ENCODE measurements around the gene PUM1.

The PUM1 gene

DNA sequence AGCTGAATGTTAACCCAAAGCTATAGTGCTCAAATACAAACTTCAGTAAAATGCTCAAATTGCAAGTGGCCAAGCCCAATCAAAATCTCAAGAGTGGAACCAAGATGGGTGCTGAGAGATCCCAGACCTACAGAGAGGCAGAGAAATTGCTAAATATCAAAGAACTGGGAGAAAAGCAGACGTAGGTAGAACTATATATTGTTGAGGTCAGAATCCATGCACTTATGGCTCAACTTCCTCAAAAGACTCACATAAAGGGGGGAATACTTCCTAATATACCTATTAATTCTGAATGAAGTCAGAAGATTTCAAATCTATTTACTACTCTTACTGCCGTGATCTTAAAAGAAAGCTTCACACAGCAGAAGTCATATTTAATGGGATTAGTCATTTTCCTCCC, 65.2 kb downstream of the PUM1 start:
- H3K36me3 ChIP-seq (ENCODE audit: control insufficient read depth, low read length): peaks cover 85% of the 10 kb centered on the region
- peaks cover 2% of the 10 kb centered on the region for H3F3A ChIP-seq (ENCODE audit: control insufficient read depth, insufficient read depth)
- no peaks in the 10 kb centered on the region for H3K4me1 ChIP-seq (ENCODE audit: control insufficient read depth, low read length)
- no peak overlapping the region for H3K27ac ChIP-seq (ENCODE audit: low read depth, low read length)
- H3K9me2 ChIP-seq (replicated peaks; ENCODE audit: control insufficient read depth, low read length): no peaks in the 10 kb centered on the region
- H3K4me3 ChIP-seq (ENCODE audit: low read length): no peak overlapping the region
- H3K79me2 ChIP-seq (ENCODE audit: control insufficient read depth, low read length): peaks cover 90% of the 10 kb centered on the region
- H3K27me3 ChIP-seq (ENCODE audit: control insufficient read depth, low read length): no peaks in the 10 kb centered on the region
- H4K20me1 ChIP-seq (ENCODE audit: control insufficient read depth, insufficient read depth, low read depth, low read length): peaks cover 19% of the 10 kb centered on the region; the same call in 1 of the 2 replicates
- H3K4me2 ChIP-seq (ENCODE audit: low read length): no peak overlapping the region
- H3K9me3 ChIP-seq (ENCODE audit: control insufficient read depth, insufficient read depth, low read length): no peaks in the 10 kb centered on the region
- TF ChIP-seq EZH2phosphoT487 (IDR thresholded peaks at IDR 0.05; ENCODE audit: borderline replicate concordance, low read length) (no peak), CTCF (IDR thresholded peaks at IDR 0.05; ENCODE audit: low read depth, low read length, poor library complexity, severe bottlenecking) (no peak)

DNA sequence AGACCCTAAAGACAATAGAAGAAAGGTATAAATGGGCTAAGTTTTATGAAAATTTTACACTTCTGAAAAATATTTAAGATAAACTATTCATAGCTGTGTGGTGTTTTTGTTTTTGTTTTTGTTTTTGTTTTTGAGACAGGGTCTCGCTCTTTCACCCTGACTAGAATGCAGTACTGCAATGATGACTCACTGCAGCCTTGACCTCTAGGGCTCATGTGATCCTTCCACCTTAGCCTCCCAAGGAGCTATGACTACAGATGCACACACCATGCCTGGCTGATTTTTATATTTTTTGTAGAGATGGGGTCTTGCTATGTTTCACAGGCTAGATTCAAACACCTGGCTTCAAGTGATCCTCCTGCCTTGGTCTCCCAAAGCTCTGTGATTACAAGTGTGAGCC, 66.6 kb downstream of the PUM1 start:
- H3K27me3 ChIP-seq (ENCODE audit: control insufficient read depth, low read length): no peaks in the 10 kb centered on the region
- H3K9me2 ChIP-seq (replicated peaks; ENCODE audit: control insufficient read depth, low read length): no peaks in the 10 kb centered on the region
- 0 out of 2 replicates have a peak, but pooled peaks cover 14% of the 10 kb centered on the region for H4K20me1 ChIP-seq (ENCODE audit: control insufficient read depth, insufficient read depth, low read depth, low read length)
- no peak overlapping the region for H3K27ac ChIP-seq (ENCODE audit: low read depth, low read length)
- no peak for TF ChIP-seq CTCF (IDR thresholded peaks at IDR 0.05; ENCODE audit: low read depth, low read length, poor library complexity, severe bottlenecking)
- TF ChIP-seq EZH2phosphoT487 (IDR thresholded peaks at IDR 0.05; ENCODE audit: borderline replicate concordance, low read length): no peak
- H3K79me2 ChIP-seq (ENCODE audit: control insufficient read depth, low read length): peaks cover 90% of the 10 kb centered on the region
- H3K4me2 ChIP-seq (ENCODE audit: low read length): no peak overlapping the region
- H3F3A ChIP-seq (ENCODE audit: control insufficient read depth, insufficient read depth): no peaks in the 10 kb centered on the region
- H3K36me3 ChIP-seq (ENCODE audit: control insufficient read depth, low read length): peaks cover 84% of the 10 kb centered on the region
- no peak overlapping the region for H3K4me3 ChIP-seq (ENCODE audit: low read length)
- no peaks in the 10 kb centered on the region for H3K9me3 ChIP-seq (ENCODE audit: control insufficient read depth, insufficient read depth, low read length)
- no peaks in the 10 kb centered on the region for H3K4me1 ChIP-seq (ENCODE audit: control insufficient read depth, low read length)

- H3F3A ChIP-seq (ENCODE audit: control insufficient read depth, insufficient read depth): no peaks in the 10 kb centered on the region
- H3K9me2 ChIP-seq (replicated peaks; ENCODE audit: control insufficient read depth, low read length): no peaks in the 10 kb centered on the region
- no peaks in the 10 kb centered on the region for H3K9me3 ChIP-seq (ENCODE audit: control insufficient read depth, insufficient read depth, low read length)
- 0 out of 2 replicates have a peak, but pooled peaks cover 14% of the 10 kb centered on the region for H4K20me1 ChIP-seq (ENCODE audit: control insufficient read depth, insufficient read depth, low read depth, low read length)
- no peak overlapping the region for H3K4me3 ChIP-seq (ENCODE audit: low read length)
- H3K27me3 ChIP-seq (ENCODE audit: control insufficient read depth, low read length): no peaks in the 10 kb centered on the region
- H3K4me2 ChIP-seq (ENCODE audit: low read length): no peak overlapping the region
- H3K27ac ChIP-seq (ENCODE audit: low read depth, low read length): no peak overlapping the region
- TF ChIP-seq CTCF (IDR thresholded peaks at IDR 0.05; ENCODE audit: low read depth, low read length, poor library complexity, severe bottlenecking) (no peak), EZH2phosphoT487 (IDR thresholded peaks at IDR 0.05; ENCODE audit: borderline replicate concordance, low read length) (no peak)
- no peaks in the 10 kb centered on the region for H3K4me1 ChIP-seq (ENCODE audit: control insufficient read depth, low read length)
- peaks cover 81% of the 10 kb centered on the region for H3K36me3 ChIP-seq (ENCODE audit: control insufficient read depth, low read length)
- H3K79me2 ChIP-seq (ENCODE audit: control insufficient read depth, low read length): peaks cover 89% of the 10 kb centered on the region
These were observed 67.3 kb downstream of the PUM1 start for GRCh38 chr1:30998171-30998570.
